Thoracic aorta (tissue), 2 donors: ENCODE results near the gene NFU1. TPM values are rescaled to one million over a fixed set of nuclear protein-coding genes. Genes with fewer than 3 reads are reported as not detected.

ENCODE experiments used
- ATAC-seq: fragments of 150-250 bp; one replicate; pipeline ENCODE4 v1.8.0; 2017; ENCODE audit warnings: low read depth; ENCODE audit not compliant: insufficient number of reproducible peaks, low FRiP score
- DNase-seq: peaks from one replicate; pipeline ENCODE4 v3.0.0-alpha.2; 2020; ENCODE audit warnings: low spot score
- H3K27ac ChIP-seq, 2 donors: fragments of 200-600 bp; sonication (generic); 1 replicate in 1 of 2; 2 replicates in 1 of 2; pipeline ENCODE4 v1.5.1; 2016; ENCODE audit warnings: mild to moderate bottlenecking in 2 of 2, moderate library complexity in 2 of 2
- H3K27me3 ChIP-seq: fragments of 200-600 bp; sonication (generic); replicated peaks from 2 replicates; pipeline ENCODE4 v1.6.0; 2016; ENCODE audit warnings: mild to moderate bottlenecking; ENCODE audit not compliant: insufficient read depth
- H3K36me3 ChIP-seq: fragments of 200-600 bp; sonication (generic); one replicate; pipeline ENCODE4 v1.5.1; 2016
- H3K4me1 ChIP-seq, 2 donors: fragments of 200-600 bp; sonication (generic); 1 replicate in 1 of 2; 2 replicates in 1 of 2; pipeline versions ENCODE4 v1.5.1 to v1.6.0; 2016; ENCODE audit warnings: low read depth in 2 of 2, mild to moderate bottlenecking in 1 of 2; ENCODE audit not compliant: control insufficient read depth in 1 of 2
- H3K4me3 ChIP-seq: fragments of 200-600 bp; sonication (generic); 2 replicates; pipeline ENCODE4 v1.5.1; 2016; ENCODE audit warnings: mild to moderate bottlenecking
- H3K9me3 ChIP-seq: fragments of 200-600 bp; sonication (generic); 2 replicates; pipeline ENCODE4 v1.5.1; 2016
- total RNA-seq, 2 donors: library from RNA; depleted of rRNA; stranded (reverse); fragments of >200 nt; gene quantifications; one replicate each; pipeline versions ENCODE4 v1.1.0 to v1.2.3, GENCODE V29; 2016
- TF ChIP-seq, protein P1 (sequence below): fragments of 200-600 bp; sonication (generic); IDR thresholded peaks from one replicate; pipeline ENCODE4 v1.5.1; 2019; ENCODE audit warnings: antibody characterized with exemption

Gene NFU1
- total RNA-seq, 2 donors from 2014 or later: 44.6 to 51.6 TPM

DNA sequence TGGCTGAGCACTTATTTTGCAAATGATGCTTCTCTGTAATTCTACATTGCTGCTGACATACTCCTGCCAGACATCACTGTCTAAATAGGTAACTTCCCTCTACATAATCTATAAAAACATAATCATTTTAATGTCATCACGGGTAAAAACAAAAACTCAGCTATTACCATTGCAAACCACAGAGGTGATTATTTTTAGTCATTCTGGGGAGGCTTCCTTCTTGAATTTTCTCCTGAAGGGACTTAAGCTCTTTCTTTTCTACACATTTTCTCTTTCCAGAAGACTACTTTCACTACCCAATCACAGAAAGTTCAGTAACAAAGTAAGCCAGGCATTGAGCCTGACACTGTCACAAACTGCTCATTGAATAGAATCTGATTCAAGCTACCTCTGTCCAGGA lies 40.4 kb upstream of the NFU1 start:
- peaks cover 6% of the 10 kb centered on the region for H3K36me3 ChIP-seq
- H3K27ac ChIP-seq: no peak overlapping the region
- H3K4me1 ChIP-seq: no peaks in the 10 kb centered on the region
- TF ChIP-seq, protein P1, sequence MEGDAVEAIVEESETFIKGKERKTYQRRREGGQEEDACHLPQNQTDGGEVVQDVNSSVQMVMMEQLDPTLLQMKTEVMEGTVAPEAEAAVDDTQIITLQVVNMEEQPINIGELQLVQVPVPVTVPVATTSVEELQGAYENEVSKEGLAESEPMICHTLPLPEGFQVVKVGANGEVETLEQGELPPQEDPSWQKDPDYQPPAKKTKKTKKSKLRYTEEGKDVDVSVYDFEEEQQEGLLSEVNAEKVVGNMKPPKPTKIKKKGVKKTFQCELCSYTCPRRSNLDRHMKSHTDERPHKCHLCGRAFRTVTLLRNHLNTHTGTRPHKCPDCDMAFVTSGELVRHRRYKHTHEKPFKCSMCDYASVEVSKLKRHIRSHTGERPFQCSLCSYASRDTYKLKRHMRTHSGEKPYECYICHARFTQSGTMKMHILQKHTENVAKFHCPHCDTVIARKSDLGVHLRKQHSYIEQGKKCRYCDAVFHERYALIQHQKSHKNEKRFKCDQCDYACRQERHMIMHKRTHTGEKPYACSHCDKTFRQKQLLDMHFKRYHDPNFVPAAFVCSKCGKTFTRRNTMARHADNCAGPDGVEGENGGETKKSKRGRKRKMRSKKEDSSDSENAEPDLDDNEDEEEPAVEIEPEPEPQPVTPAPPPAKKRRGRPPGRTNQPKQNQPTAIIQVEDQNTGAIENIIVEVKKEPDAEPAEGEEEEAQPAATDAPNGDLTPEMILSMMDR: no peak
- ATAC-seq (no peak), DNase-seq (no peak)
- H3K4me3 ChIP-seq: no peak overlapping the region
- no peaks in the 10 kb centered on the region for H3K9me3 ChIP-seq
- no peaks in the 10 kb centered on the region for H3K27me3 ChIP-seq

DNA sequence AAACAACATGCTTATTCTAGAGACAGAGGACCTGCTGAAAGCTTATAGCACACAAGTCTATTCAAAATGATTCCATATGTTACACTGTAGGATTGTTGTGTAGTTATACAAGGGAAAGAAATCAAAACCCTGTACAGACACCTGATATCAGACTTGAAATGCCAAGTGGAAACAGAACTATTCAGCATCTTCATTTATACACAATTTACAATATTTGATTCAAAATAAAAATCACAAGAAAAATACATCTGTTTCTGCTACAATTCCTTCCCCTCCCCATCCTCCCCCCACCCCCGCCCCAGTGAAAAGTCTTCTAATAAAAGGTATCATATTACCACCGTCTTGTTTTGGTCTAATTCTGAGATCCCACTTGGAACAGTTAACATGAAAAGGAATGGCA lies 37.5 kb upstream of the NFU1 start:
- H3K36me3 ChIP-seq: no peaks in the 10 kb centered on the region
- TF ChIP-seq, protein P1: no peak
- H3K9me3 ChIP-seq: no peaks in the 10 kb centered on the region
- ATAC-seq (no peak), DNase-seq (no peak)
- H3K27me3 ChIP-seq: no peaks in the 10 kb centered on the region
- no peak overlapping the region for H3K27ac ChIP-seq
- H3K4me1 ChIP-seq: peaks cover 0 to 17% of the 10 kb centered on the region in 2 donors
- H3K4me3 ChIP-seq: no peak overlapping the region

DNA sequence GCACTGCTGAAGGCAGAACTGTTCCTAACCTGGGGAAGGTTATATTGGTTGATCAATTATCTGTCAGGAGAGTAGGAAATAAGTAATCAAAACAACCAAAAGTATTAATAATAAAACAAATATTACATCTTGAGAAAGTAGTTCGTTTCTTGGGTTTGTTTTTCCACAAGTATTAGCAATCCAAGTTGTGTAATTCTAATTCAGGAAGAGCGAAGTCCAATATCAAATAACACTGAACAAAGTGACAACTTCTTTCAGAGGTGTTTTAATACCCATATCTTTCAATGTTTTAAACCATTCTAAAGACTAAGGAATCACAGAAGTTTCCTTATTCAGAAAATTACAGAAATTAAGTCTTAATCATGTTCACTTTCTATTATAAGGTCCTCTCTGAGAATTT lies 34.6 kb upstream of the NFU1 start:
- TF ChIP-seq, protein P1: no peak
- H3K4me1 ChIP-seq: peaks cover 0 to 22% of the 10 kb centered on the region in 2 donors
- ATAC-seq: no peak
- H3K27me3 ChIP-seq: no peaks in the 10 kb centered on the region
- no peaks in the 10 kb centered on the region for H3K36me3 ChIP-seq
- no peak for DNase-seq
- H3K4me3 ChIP-seq: no peak overlapping the region
- H3K9me3 ChIP-seq: no peaks in the 10 kb centered on the region
- H3K27ac ChIP-seq: no peak overlapping the region

DNA sequence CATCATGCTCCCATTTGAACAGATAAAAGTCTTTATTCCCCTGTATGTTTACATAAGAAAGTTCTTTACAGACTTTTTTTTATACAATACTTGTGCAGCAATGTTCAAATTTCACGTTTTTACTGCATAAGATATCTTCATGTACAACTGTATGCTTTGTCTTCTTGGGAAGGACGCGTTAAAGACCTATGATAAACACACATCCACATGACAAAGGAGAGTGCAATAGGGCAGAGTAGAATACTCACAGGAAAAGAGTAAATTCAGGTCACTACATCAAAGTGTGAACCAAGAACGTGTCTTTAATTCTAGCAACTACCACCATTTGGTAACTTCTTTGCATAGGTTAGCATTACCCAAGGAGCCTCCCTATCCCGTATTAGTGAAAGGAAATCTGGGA lies 33.7 kb upstream of the NFU1 start:
- no peaks in the 10 kb centered on the region for H3K9me3 ChIP-seq
- no peak overlapping the region for H3K27ac ChIP-seq
- H3K27me3 ChIP-seq: no peaks in the 10 kb centered on the region
- peaks cover 0 to 22% of the 10 kb centered on the region in 2 donors for H3K4me1 ChIP-seq
- no peak for DNase-seq
- no peak for ATAC-seq
- TF ChIP-seq, protein P1: no peak
- no peak overlapping the region for H3K4me3 ChIP-seq
- peaks cover 5% of the 10 kb centered on the region for H3K36me3 ChIP-seq

DNA sequence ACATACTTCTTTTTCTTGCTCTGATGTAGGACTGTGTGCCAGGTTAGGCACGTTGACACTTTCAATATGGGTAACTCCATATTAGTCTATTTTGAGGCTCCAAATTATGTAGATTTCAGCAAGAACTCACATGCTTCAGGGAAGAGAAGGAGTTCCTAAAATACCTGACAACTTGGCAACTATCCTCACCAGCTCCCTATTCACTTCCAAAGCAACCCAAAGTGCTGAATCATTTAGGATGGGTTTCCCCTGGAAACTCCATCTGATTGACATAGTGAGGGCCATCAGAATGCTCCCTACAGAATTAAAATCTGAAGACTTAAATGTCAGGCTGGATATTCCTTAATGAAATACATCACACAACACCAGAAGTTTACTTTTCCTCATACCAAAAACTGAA lies 32.5 kb upstream of the NFU1 start:
- DNase-seq (no peak), ATAC-seq (no peak)
- H3K36me3 ChIP-seq: peaks cover 14% of the 10 kb centered on the region
- H3K4me3 ChIP-seq: no peak overlapping the region
- no peaks in the 10 kb centered on the region for H3K9me3 ChIP-seq
- no peak overlapping the region for H3K27ac ChIP-seq
- H3K4me1 ChIP-seq: peaks cover 0 to 22% of the 10 kb centered on the region in 2 donors
- H3K27me3 ChIP-seq: no peaks in the 10 kb centered on the region
- TF ChIP-seq, protein P1: no peak
